Subcutaneous abdominal adipose tissue (tissue), 5 donors: ENCODE data around the gene DLG2.
"Not testable (repeated sequence)": the region's sequence is repeated elsewhere in the genome, so short reads cannot be mapped to it uniquely, and the experiment has no call there.

Experiments
- H3K27ac ChIP-seq: one replicate; pipeline ENCODE4 v1.7.0; 2013; ENCODE audit warnings: low read depth, mild to moderate bottlenecking, inconsistent platforms, low read length, moderate library complexity
- H3K27me3 ChIP-seq, 5 donors: one replicate each; pipeline ENCODE4 v1.7.0; 2013; ENCODE audit warnings: low read length in 5 of 5, inconsistent platforms in 1 of 5; ENCODE audit not compliant: control insufficient read depth in 5 of 5, insufficient read depth in 4 of 5
- H3K36me3 ChIP-seq, 5 donors: one replicate each; pipeline ENCODE4 v1.7.0; 2013; ENCODE audit warnings: low read length in 5 of 5; ENCODE audit not compliant: control insufficient read depth in 5 of 5, insufficient read depth in 5 of 5
- H3K4me1 ChIP-seq, 5 donors: one replicate each; pipeline ENCODE4 v1.7.0; 2013; ENCODE audit warnings: low read length in 5 of 5, mild to moderate bottlenecking in 3 of 5, moderate library complexity in 1 of 5; ENCODE audit not compliant: control insufficient read depth in 5 of 5, insufficient read depth in 5 of 5
- H3K4me3 ChIP-seq, 5 donors: one replicate each; pipeline ENCODE4 v1.7.0; 2013; ENCODE audit warnings: low read length in 5 of 5, low read depth in 1 of 5
- H3K9ac ChIP-seq, 5 donors: one replicate each; pipeline ENCODE4 v1.7.0; 2013; ENCODE audit warnings: low read length in 5 of 5, mild to moderate bottlenecking in 4 of 5, moderate library complexity in 3 of 5
- H3K9me3 ChIP-seq, 5 donors: one replicate each; pipeline ENCODE4 v1.7.0; 2013; ENCODE audit warnings: low read length in 5 of 5; ENCODE audit not compliant: control insufficient read depth in 5 of 5
- donor health status: healthy.
- donor health status: healthy.
- donor health status: healthy.
- donor health status: healthy.
- donor health status: healthy.

The DLG2 gene

GRCh38 chr11:85663753-85664614 lies 36.8 kb upstream of the DLG2 start:
- Histone ChIP-seq H3K4me1 (peaks cover 4 to 42% (median 38%) of the 10 kb centered on the region in 5 donors), H3K27ac (peak overlapping the region; percentile 98), H3K9me3 (no peaks in the 10 kb centered on the region), H3K36me3 (peaks cover 0 to 8% (median 5%) of the 10 kb centered on the region in 5 donors), H3K27me3 (no peaks in the 10 kb centered on the region), H3K9ac (peak overlapping the region; percentile 71 to 100 (median 98)), H3K4me3 (peak overlapping the region; percentile 78 to 94 (median 90))

- Histone ChIP-seq H3K9me3 (no peaks in the 10 kb centered on the region), H3K36me3 (peaks cover 0 to 12% (median 8%) of the 10 kb centered on the region in 5 donors), H3K9ac (peak overlapping the region; percentile 71 to 100 (median 98)), H3K27ac (peak overlapping the region; percentile 98), H3K4me1 (peaks cover 4 to 42% (median 38%) of the 10 kb centered on the region in 5 donors), H3K27me3 (no peaks in the 10 kb centered on the region), H3K4me3 (peak overlapping the region; percentile 78 to 94 (median 90))
Measured at GRCh38 chr11:85663080-85663752, 36.1 kb upstream of the DLG2 start.

- Histone ChIP-seq H3K27ac (no peak overlapping the region), H3K4me3 (peak overlapping the region; percentile 5 to 90 (median 48)), H3K27me3 (no peaks in the 10 kb centered on the region), H3K9ac (peak overlapping the region in 4 of 5 donors; percentile 62 to 100 (median 98)), H3K9me3 (no peaks in the 10 kb centered on the region), H3K36me3 (peaks cover 0 to 20% (median 10%) of the 10 kb centered on the region in 5 donors), H3K4me1 (peaks cover 4 to 42% (median 38%) of the 10 kb centered on the region in 5 donors)
Measured at GRCh38 chr11:85661972-85662664, 35.0 kb upstream of the DLG2 start.

GRCh38 chr11:85658180-85658579 lies 31.0 kb upstream of the DLG2 start:
- Histone ChIP-seq H3K36me3 (peaks cover 7 to 45% (median 36%) of the 10 kb centered on the region in 5 donors), H3K9me3 (no peaks in the 10 kb centered on the region), H3K4me1 (peaks cover 3 to 38% (median 25%) of the 10 kb centered on the region in 5 donors), H3K27ac (no peak overlapping the region), H3K9ac (no peak overlapping the region), H3K27me3 (no peaks in the 10 kb centered on the region), H3K4me3 (no peak overlapping the region)

- H3K27ac ChIP-seq = no peak overlapping the region
- H3K4me1 ChIP-seq = peaks cover 0 to 24% (median 11%) of the 10 kb centered on the region in 5 donors
- no peaks in the 10 kb centered on the region for H3K27me3 ChIP-seq
- H3K9me3 ChIP-seq = no peaks in the 10 kb centered on the region
- H3K4me3 ChIP-seq = no peak overlapping the region
- H3K36me3 ChIP-seq = peaks cover 10 to 49% (median 36%) of the 10 kb centered on the region in 5 donors
- H3K9ac ChIP-seq = no peak overlapping the region
Measured at GRCh38 chr11:85656777-85657176, 29.6 kb upstream of the DLG2 start.

- not testable (repeated sequence) for H3K9me3 ChIP-seq, H3K27me3 ChIP-seq, H3K4me1 ChIP-seq, H3K27ac ChIP-seq, H3K9ac ChIP-seq, H3K4me3 ChIP-seq
- peaks cover 13 to 48% (median 32%) of the 10 kb centered on the region in 5 donors for H3K36me3 ChIP-seq
Measured at GRCh38 chr11:85654343-85654742, 27.2 kb upstream of the DLG2 start.

- H3K9ac ChIP-seq = peak overlapping the region in 1 of 5 donors; percentile 8
- H3K9me3 ChIP-seq = no peaks in the 10 kb centered on the region
- H3K4me3 ChIP-seq = no peak overlapping the region
- no peak overlapping the region for H3K27ac ChIP-seq
- H3K4me1 ChIP-seq = peaks cover 0 to 12% (median 9%) of the 10 kb centered on the region in 5 donors
- peaks cover 9 to 42% (median 32%) of the 10 kb centered on the region in 5 donors for H3K36me3 ChIP-seq
- no peaks in the 10 kb centered on the region for H3K27me3 ChIP-seq
Measured at GRCh38 chr11:85652786-85653447, 25.8 kb upstream of the DLG2 start.

GRCh38 chr11:85651118-85651517 lies 24.0 kb upstream of the DLG2 start:
- Histone ChIP-seq H3K9ac (no peak overlapping the region), H3K27me3 (no peaks in the 10 kb centered on the region), H3K9me3 (no peaks in the 10 kb centered on the region), H3K36me3 (peaks cover 3 to 25% (median 19%) of the 10 kb centered on the region in 5 donors), H3K4me3 (no peak overlapping the region), H3K4me1 (peaks cover 0 to 20% (median 16%) of the 10 kb centered on the region in 5 donors), H3K27ac (no peak overlapping the region)

- peak within 1 kb of the TSS; percentile 83 to 99 (median 97) for H3K4me3 ChIP-seq
- peak within 1 kb of the TSS; percentile 85 to 97 (median 89) for H3K9ac ChIP-seq
- no peaks in the 10 kb centered on the region for H3K9me3 ChIP-seq
- peaks cover 0 to 3% (median 2%) of the 10 kb centered on the region in 5 donors for H3K27me3 ChIP-seq
- H3K4me1 ChIP-seq = peaks cover 0 to 20% (median 16%) of the 10 kb centered on the region in 5 donors
- peaks cover 0 to 6% (median 3%) of the 10 kb centered on the region in 5 donors for H3K36me3 ChIP-seq
- H3K27ac ChIP-seq = peak within 1 kb of the TSS; percentile 75
Measured at GRCh38 chr11:85647604-85648299, 20.6 kb upstream of the DLG2 start, which contains the start of gene TMEM126A. Gene TMEM126A (plus strand): TSS chr11:85647967. CDS start chr11:85650256, 2,289 bp downstream.
